ENCODE measurements around the gene FXYD7. TPM values are rescaled to one million over a fixed set of nuclear protein-coding genes. Genes with fewer than 3 reads are reported as not detected.
A peak's percentile ranks its signal among the peaks of the same experiment; 100 is the strongest.

FXYD7 gene
- total and polyA plus RNA-seq, 9 of the 15 experiments (the other 6 are each of a cell fraction or from before 2014, with no cell fraction given), result 0.10 to 0.80 (median 0.31) TPM; not detected in 3

DNA sequence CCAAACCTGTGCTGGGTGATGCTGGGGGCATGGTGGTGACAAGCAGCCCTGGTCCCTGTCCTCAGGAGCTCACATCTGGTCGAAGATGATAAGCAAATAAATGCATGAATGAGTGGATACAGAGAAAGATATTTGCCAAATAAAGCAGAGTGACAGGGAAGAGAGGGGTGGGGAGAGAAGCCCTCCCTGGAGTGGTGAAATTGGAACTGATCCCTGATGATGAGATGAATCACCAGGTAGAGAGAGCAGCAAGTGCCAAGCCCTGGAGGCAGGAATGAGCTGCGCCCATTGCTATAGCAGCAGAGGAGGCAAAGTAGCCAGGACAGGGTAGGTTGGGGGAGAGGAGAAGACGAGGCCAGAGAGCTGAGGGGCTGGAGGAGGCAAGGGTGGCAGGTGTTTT lies 25.1 kb downstream of the FXYD7 start:
- POLR2A ChIA-PET, result interaction anchor here (0.6 to 1.3 kb wide), 2 partner anchors 14 to 353 kb away, joined by 4 read pairs; partner anchors contain the start of gene FXYD5
- peaks cover 11% of the 10 kb centered on the region; the same call in 1 of the 2 replicates for H3K9me3 ChIP-seq (replicated peaks; ENCODE audit: control insufficient read depth, insufficient read depth, low read depth, low read length)
- TF ChIP-seq EGR1 (conservative IDR thresholded peaks at IDR 0.05) (no peak), CBFA2T3 (IDR thresholded peaks at IDR 0.05) (peak; percentile 43; the same call in 1 of the 2 replicates), PML (IDR thresholded peaks at IDR 0.05; ENCODE audit: low read length) (no peak), MYNN (IDR thresholded peaks at IDR 0.05) (peak; percentile 63; the same call in 1 of the 2 replicates), MYNN (CRISPR knock-in tag; IDR thresholded peaks at IDR 0.05) (no peak), ZKSCAN8 (CRISPR knock-in tag; IDR thresholded peaks at IDR 0.05) (no peak), IRF2 (CRISPR knock-in tag; IDR thresholded peaks at IDR 0.05) (no peak), RBFOX2 (IDR thresholded peaks at IDR 0.05; ENCODE audit: low read depth, low read length) (peak; percentile 29; the same call in 1 of the 2 replicates), ZBTB1 (CRISPR knock-in tag; IDR thresholded peaks at IDR 0.05; ENCODE audit: borderline replicate concordance, low read depth) (no peak), POLR2A (conservative IDR thresholded peaks at IDR 0.05) (peak; percentile 54), HNRNPLL (IDR thresholded peaks at IDR 0.05; ENCODE audit: low read depth, low read length, poor library complexity, severe bottlenecking) (no peak), ARID1B (IDR thresholded peaks at IDR 0.05) (peak; percentile 33)
- TF ChIP-seq, protein P1, sequence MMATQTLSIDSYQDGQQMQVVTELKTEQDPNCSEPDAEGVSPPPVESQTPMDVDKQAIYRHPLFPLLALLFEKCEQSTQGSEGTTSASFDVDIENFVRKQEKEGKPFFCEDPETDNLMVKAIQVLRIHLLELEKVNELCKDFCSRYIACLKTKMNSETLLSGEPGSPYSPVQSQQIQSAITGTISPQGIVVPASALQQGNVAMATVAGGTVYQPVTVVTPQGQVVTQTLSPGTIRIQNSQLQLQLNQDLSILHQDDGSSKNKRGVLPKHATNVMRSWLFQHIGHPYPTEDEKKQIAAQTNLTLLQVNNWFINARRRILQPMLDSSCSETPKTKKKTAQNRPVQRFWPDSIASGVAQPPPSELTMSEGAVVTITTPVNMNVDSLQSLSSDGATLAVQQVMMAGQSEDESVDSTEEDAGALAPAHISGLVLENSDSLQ (IDR thresholded peaks at IDR 0.05), result peak; percentile 36; the same call in 1 of the 2 replicates
- WGBS (ENCODE audit: insufficient coverage, low coverage, missing lambda C conversion rate), result 67% methylated on average over 3 of the region's 3 CpGs
- H3K27ac ChIP-seq (ENCODE audit: extremely low read depth, low read depth, low read length), result no peak overlapping the region; the same call in 2 of the 3 replicates
- ATAC-seq, result no peak
- no peaks in the 10 kb centered on the region for H3K9me1 ChIP-seq (ENCODE audit: control insufficient read depth, insufficient read depth, low read length)
- H4K20me1 ChIP-seq (replicated peaks; ENCODE audit: control insufficient read depth, insufficient read depth, low read length), result no peaks in the 10 kb centered on the region
- intact Hi-C loops (cut with micrococcal nuclease), result loop anchor here (5.0 kb wide), 2 partner anchors 39 to 79 kb away; partner anchors contain the start of gene LSR
- no TSS peak for BruUV-seq (replicated peaks)
- peaks cover 19% of the 10 kb centered on the region; the same call in 2 of the 3 replicates for H3K79me2 ChIP-seq (ENCODE audit: control insufficient read depth, insufficient read depth, low read length)
- H3K9ac ChIP-seq (ENCODE audit: insufficient read depth in 1 of 2, low read depth in 2 of 2, low read length in 2 of 2), result peak overlapping the region in 1 of 2 experiments; percentile 75; a peak in 1 of 4 replicates
- in situ Hi-C loops (cut with MboI), result no loop called here
- H3K27me3 ChIP-seq (ENCODE audit: control insufficient read depth in 2 of 2, insufficient read depth in 2 of 2, low read length in 2 of 2), result no peaks in the 10 kb centered on the region; a peak in 1 of 5 replicates
- peaks cover 48 to 52% of the 10 kb centered on the region in 2 experiments for H3K4me1 ChIP-seq (replicated peaks in 1 of 2; ENCODE audit: control insufficient read depth in 2 of 2, insufficient read depth in 2 of 2, low read length in 2 of 2)
- peaks cover 89% of the 10 kb centered on the region for H3K36me3 ChIP-seq (ENCODE audit: control insufficient read depth, insufficient read depth, low read length)
- no peak overlapping the region for H2AFZ ChIP-seq (ENCODE audit: low read depth, low read length)
- H3K4me3 ChIP-seq, result no peak overlapping the region
- no peak overlapping the region; the same call in 1 of the 2 replicates for H3K4me2 ChIP-seq (ENCODE audit: insufficient read depth, low read length)
- CTCF ChIA-PET (ENCODE audit: low intra/inter-chr PET ratio), result no interaction called here
- peak in 1 of 4 experiments; percentile 30 for DNase-seq (ENCODE audit: extremely low read depth in 1 of 4, low spot score in 3 of 4)
- FAIRE-seq, result peak; percentile 35
